PFSK-1 (cell line): ENCODE data around the gene RARB.

Experiments used
- FOXP2 ChIP-seq: optimal IDR thresholded peaks from 2 replicates; pipeline ENCODE3; 2011; ENCODE audit warnings: borderline replicate concordance, control low read depth, inconsistent platforms; ENCODE audit not compliant: insufficient read depth; ENCODE audit errors: extremely low read length, extremely low read depth
- POLR2AphosphoS5 ChIP-seq: IDR thresholded peaks from 2 replicates; pipeline ENCODE4 v1.6.1; 2012; ENCODE audit warnings: low read depth, mild to moderate bottlenecking, control low read depth, low read length, moderate library complexity
- SIN3A ChIP-seq: IDR thresholded peaks from 2 replicates; pipeline ENCODE4 v1.6.1; 2012; ENCODE audit warnings: mild to moderate bottlenecking, low read length, moderate library complexity, borderline replicate concordance; ENCODE audit not compliant: insufficient read depth
- TAF1 ChIP-seq: IDR thresholded peaks from 2 replicates; pipeline ENCODE4 v1.6.1; 2012; ENCODE audit warnings: low read length, control low read depth, borderline replicate concordance; ENCODE audit not compliant: insufficient read depth
- TF ChIP-seq, protein P1 (sequence below), 2 experiments: IDR thresholded peaks; 2 replicates each; pipeline versions ENCODE4 v1.6.1 to v1.8.0; 2011 to 2012; ENCODE audit warnings: low read depth in 2 of 2, low read length in 2 of 2, control low read depth in 1 of 2, inconsistent platforms in 1 of 2, mild to moderate bottlenecking in 1 of 2, moderate library complexity in 1 of 2; ENCODE audit not compliant: insufficient read depth in 1 of 2

Gene RARB

DNA sequence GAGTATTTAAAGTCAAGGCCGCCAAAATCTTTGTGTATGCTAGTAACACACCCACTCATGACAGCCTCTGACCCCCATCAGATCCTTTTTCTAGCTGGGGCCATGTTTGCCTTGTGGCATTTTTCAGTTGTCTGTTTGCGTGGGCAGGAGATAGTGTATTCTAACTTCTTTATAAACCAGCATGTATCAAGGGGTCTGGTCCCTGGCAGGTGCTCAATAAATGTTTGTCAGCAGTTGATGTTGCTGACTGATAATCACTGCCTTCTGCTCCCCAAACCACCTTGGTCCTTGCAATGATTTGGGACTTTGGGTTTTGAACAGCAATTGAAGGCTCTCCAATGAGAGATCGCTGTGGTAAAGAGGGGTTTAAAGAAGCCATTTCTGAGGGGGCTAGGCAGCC is 19.2 kb downstream of the RARB start:
- TF ChIP-seq TAF1 (no peak), POLR2AphosphoS5 (no peak), FOXP2 (no peak), SIN3A (no peak)
- TF ChIP-seq, protein P1, sequence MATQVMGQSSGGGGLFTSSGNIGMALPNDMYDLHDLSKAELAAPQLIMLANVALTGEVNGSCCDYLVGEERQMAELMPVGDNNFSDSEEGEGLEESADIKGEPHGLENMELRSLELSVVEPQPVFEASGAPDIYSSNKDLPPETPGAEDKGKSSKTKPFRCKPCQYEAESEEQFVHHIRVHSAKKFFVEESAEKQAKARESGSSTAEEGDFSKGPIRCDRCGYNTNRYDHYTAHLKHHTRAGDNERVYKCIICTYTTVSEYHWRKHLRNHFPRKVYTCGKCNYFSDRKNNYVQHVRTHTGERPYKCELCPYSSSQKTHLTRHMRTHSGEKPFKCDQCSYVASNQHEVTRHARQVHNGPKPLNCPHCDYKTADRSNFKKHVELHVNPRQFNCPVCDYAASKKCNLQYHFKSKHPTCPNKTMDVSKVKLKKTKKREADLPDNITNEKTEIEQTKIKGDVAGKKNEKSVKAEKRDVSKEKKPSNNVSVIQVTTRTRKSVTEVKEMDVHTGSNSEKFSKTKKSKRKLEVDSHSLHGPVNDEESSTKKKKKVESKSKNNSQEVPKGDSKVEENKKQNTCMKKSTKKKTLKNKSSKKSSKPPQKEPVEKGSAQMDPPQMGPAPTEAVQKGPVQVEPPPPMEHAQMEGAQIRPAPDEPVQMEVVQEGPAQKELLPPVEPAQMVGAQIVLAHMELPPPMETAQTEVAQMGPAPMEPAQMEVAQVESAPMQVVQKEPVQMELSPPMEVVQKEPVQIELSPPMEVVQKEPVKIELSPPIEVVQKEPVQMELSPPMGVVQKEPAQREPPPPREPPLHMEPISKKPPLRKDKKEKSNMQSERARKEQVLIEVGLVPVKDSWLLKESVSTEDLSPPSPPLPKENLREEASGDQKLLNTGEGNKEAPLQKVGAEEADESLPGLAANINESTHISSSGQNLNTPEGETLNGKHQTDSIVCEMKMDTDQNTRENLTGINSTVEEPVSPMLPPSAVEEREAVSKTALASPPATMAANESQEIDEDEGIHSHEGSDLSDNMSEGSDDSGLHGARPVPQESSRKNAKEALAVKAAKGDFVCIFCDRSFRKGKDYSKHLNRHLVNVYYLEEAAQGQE (IDR thresholded peaks at IDR 0.05; ENCODE audit: insufficient read depth in 1 of 2, low read depth in 2 of 2, low read length in 2 of 2) = no peak

DNA sequence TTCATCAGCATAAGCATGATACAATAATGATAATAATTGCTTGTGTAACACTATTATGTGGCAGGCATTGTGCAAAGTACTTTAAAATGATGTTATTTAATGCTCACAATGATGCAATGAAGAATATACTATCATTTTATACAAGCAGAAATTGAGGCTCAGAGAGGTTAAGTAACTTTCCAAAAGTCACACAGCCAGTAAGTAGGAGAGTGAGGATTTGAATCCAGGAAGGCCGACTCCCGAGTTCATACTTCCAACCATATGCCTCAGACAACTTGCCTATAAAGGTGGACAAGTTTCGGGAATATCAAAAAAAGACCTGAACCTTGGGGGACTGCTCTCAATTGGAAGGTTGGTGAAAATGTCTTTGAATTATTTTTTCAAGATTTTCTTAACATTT is 19.9 kb downstream of the RARB start:
- TF ChIP-seq TAF1 (no peak), SIN3A (no peak), POLR2AphosphoS5 (no peak), FOXP2 (no peak)
- TF ChIP-seq, protein P1 (IDR thresholded peaks at IDR 0.05; ENCODE audit: insufficient read depth in 1 of 2, low read depth in 2 of 2, low read length in 2 of 2) = no peak

DNA sequence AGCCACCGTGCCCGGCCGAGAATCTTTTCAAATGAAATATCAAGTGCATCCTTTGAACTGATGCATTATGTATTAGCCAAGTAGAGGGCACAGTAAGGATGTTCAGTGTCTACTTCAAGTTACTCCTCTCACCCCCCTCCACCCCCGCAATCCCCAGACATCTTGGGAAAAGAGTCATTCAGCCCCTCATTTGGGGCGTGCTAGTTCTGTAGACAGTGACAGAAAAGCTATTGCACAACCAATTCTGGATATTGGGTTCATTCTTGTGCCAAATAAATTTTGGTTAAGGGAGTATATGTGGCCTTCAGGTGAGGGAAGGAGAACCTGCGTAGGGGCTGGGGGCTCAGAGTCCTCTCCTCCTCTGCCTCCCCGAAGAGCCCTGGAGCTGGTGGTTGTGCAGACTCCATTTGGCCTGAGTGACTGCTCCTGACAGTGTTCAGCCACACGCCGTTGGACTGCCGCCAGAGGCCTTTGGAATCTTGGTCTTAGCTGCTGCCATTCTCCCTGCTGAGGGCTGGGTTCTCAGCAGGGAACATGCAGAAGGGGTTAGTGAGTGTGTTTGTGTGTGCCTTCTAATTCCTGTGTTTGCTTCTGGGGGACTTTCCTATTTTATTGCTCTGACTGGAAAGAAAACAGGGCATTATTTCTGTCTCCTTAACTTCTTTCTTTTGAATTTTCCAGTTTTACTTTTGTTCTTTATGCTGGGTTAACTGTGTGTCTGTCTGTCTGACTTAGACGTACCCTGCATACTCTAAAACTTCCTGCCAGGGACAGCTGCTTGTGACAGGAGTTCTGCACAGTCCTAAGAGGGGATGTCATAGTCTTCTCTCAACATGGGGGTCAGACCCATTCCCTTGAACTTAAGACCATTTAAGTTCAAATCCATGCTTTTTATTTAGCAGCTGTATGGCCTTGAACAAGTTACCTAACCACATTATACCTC is 21.0 kb downstream of the RARB start:
- TF ChIP-seq FOXP2 (no peak), TAF1 (no peak), POLR2AphosphoS5 (no peak), SIN3A (no peak)
- TF ChIP-seq, protein P1 (IDR thresholded peaks at IDR 0.05; ENCODE audit: insufficient read depth in 1 of 2, low read depth in 2 of 2, low read length in 2 of 2) = no peak

DNA sequence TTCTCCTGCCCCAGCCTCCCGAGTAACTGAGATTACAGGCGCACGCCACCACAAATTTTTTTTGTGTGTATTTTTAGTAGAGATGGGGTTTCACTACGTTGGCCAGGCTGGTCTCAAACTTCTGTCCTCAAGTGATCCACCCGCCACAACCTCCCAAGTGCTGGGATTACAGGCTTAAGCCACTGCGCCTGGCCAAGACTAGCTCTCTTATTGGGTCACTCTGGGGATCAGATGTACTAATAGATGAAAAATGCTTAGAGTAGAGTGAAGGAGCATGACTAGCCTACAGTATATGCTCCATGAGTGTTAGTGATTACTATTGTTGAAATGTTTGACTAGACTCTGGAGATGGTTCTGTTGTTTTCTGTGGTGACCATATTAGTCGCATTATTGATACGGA is 21.8 kb downstream of the RARB start:
- TF ChIP-seq, protein P1 (IDR thresholded peaks at IDR 0.05; ENCODE audit: insufficient read depth in 1 of 2, low read depth in 2 of 2, low read length in 2 of 2) = no peak
- no peak for TF ChIP-seq SIN3A
- TF ChIP-seq FOXP2 = no peak
- no peak for TF ChIP-seq POLR2AphosphoS5
- no peak for TF ChIP-seq TAF1
